Measurements from ENCODE around the gene FADS1.

- TF ChIP-seq JUND (IDR thresholded peaks at IDR 0.05; ENCODE audit: low read length) (no peak), CTCF (IDR thresholded peaks at IDR 0.05; ENCODE audit: control extremely low read depth in 1 of 3, insufficient read depth in 1 of 3, low read depth in 1 of 3, low read length in 3 of 3) (peak in 2 of 3 experiments; percentile 25 to 48; a peak in 2 of 4 replicates), CHD7 (IDR thresholded peaks at IDR 0.05; ENCODE audit: insufficient replicate concordance, low read length) (no peak), POLR2AphosphoS5 (IDR thresholded peaks at IDR 0.05; ENCODE audit: low read depth, low read length) (no peak), POLR2A (IDR thresholded peaks at IDR 0.05; ENCODE audit: control extremely low read depth in 1 of 2, low read depth in 2 of 2, low read length in 2 of 2) (no peak), YY1 (IDR thresholded peaks at IDR 0.05; ENCODE audit: low read depth, low read length) (peak; percentile 86), TCF12 (IDR thresholded peaks at IDR 0.05; ENCODE audit: low read depth, low read length) (no peak), BCL11A (IDR thresholded peaks at IDR 0.05; ENCODE audit: low read depth in 2 of 2, low read length in 2 of 2) (no peak), RXRA (IDR thresholded peaks at IDR 0.05; ENCODE audit: insufficient read depth, low read depth, low read length) (no peak), CEBPB (IDR thresholded peaks at IDR 0.05; ENCODE audit: low read depth, low read length) (no peak), CREB1 (IDR thresholded peaks at IDR 0.05) (no peak), CBX8 (IDR thresholded peaks at IDR 0.05; ENCODE audit: borderline replicate concordance, low read depth, low read length) (no peak), GABPA (IDR thresholded peaks at IDR 0.05; ENCODE audit: borderline replicate concordance, insufficient read depth, low read length) (no peak), SP4 (IDR thresholded peaks at IDR 0.05; ENCODE audit: low read length) (no peak)
These were observed 52.1 kb downstream of the FADS1 start for GRCh38 chr11:61764606-61765260.
